IPS-18c (cell line): ENCODE measurements around the gene SLC26A11.
A peak's percentile ranks its signal among the peaks of the same experiment; 100 is the strongest.

Experiments
- H3K4me3 ChIP-seq: 2 replicates; pipeline ENCODE4 v1.7.0; 2013; ENCODE audit warnings: low read depth, mild to moderate bottlenecking, low read length, moderate library complexity; ENCODE audit not compliant: insufficient read depth
- H3K9me3 ChIP-seq: one replicate; pipeline ENCODE4 v1.6.1; 2013; ENCODE audit warnings: mild to moderate bottlenecking, low read length, moderate library complexity; ENCODE audit not compliant: control insufficient read depth, insufficient read depth

The SLC26A11 gene

DNA sequence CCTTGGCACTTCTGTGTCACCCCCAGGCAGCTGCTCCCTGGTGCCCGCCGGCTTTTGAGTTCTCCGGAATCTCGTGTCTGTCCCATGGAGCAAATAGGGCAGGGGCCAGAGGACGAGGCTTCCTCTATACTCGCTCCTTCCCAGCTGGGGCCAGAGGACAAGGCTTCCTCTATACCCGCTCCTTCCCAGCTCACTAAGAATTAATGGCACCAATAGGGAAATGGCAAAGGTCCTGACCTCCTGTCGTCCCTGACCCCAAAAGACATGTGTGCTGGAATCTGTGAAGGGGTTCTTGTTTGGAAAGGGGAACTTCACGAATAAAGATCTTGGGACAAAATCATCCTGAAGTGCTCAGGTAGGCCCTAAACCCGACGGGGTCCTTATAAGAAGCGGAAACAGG, 7.7 kb upstream of the SLC26A11 start:
- no peak overlapping the region for H3K4me3 ChIP-seq

DNA sequence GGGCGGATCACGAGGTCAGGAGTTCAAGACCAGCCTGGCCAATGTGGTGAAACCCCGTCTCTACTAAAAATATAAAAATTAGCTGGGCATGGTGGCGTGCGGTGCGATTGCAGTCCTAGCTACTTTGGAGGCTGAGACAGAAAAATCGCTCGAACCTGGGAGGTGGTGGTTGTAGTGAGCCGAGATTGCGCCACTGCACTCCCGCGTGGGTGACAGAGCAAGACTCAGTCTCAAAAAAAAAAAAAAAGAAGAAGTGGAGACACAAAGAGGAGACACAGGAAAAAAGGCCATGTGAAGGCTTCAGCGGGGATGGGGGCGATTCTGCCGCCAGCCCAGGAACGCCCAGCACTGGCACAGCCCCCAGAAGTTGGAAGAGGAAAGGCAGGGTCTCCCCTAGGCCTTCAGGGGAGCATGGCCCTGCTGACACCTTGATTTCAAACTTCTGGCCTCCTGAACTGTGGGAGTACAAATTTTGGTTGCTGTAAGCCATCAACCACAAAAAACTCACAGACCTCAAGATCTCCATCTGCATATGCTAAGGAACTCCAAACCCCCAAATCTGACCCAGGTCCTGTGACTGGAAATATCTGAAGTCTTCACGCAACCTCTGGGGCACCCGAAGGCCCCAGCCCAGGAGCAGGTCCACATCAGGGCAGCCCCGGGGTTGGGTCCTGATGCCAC, 7.1 kb upstream of the SLC26A11 start:
- no peaks in the 10 kb centered on the region for H3K9me3 ChIP-seq
- no peak overlapping the region for H3K4me3 ChIP-seq

More for the DNA sequence above, 7.7 kb upstream of the SLC26A11 start:
- H3K9me3 ChIP-seq: no peaks in the 10 kb centered on the region

- H3K4me3 ChIP-seq: no peak overlapping the region
- H3K9me3 ChIP-seq: no peaks in the 10 kb centered on the region
These were observed 6.6 kb upstream of the SLC26A11 start for GRCh38 chr17:80213643-80213975.

DNA sequence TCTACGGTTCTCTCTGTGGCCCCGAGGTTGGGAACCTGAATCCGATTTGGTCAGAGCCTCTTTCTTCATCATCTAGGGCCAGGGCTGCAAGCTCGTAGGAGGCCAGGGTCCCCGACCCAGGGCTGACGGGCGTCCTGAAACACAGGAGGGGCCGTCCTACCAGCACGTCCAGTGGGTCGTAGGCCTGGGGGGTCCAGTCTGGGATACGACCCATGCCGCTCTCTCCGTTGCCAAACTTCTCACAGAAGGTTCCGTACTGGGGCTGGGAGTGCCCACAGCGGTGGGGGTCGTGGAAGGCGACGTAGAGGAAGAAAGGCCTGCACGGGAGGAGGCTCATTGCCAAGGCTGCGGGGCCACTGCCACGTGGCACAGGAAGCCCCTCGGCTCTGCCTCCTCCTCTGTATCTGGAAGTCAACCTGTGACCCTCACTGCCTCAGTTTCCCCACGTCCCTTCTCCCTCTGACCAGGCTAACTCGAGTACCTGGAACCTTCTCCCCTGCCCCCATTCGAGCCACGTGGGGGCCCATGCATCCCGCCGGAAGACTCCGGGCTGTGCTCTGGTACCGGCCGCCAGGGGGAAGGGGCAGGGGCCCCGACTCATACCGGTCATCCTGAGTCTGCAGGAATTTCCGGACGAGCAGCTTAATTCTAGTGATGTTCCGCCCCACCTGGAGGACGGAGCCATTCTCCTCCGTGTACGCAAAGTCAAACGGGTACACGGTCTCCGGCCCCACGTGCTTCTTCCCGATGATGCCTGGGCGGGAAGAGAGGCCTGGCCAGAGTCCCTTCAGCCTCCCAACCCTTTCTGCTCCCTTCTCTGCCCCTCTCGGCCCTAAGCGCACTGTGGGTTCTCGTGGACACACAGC, 6.0 kb upstream of the SLC26A11 start:
- no peak overlapping the region for H3K4me3 ChIP-seq
- no peaks in the 10 kb centered on the region for H3K9me3 ChIP-seq

- H3K4me3 ChIP-seq: no peak overlapping the region
- no peaks in the 10 kb centered on the region for H3K9me3 ChIP-seq
These were observed 5.4 kb upstream of the SLC26A11 start for GRCh38 chr17:80214878-80215210.

DNA sequence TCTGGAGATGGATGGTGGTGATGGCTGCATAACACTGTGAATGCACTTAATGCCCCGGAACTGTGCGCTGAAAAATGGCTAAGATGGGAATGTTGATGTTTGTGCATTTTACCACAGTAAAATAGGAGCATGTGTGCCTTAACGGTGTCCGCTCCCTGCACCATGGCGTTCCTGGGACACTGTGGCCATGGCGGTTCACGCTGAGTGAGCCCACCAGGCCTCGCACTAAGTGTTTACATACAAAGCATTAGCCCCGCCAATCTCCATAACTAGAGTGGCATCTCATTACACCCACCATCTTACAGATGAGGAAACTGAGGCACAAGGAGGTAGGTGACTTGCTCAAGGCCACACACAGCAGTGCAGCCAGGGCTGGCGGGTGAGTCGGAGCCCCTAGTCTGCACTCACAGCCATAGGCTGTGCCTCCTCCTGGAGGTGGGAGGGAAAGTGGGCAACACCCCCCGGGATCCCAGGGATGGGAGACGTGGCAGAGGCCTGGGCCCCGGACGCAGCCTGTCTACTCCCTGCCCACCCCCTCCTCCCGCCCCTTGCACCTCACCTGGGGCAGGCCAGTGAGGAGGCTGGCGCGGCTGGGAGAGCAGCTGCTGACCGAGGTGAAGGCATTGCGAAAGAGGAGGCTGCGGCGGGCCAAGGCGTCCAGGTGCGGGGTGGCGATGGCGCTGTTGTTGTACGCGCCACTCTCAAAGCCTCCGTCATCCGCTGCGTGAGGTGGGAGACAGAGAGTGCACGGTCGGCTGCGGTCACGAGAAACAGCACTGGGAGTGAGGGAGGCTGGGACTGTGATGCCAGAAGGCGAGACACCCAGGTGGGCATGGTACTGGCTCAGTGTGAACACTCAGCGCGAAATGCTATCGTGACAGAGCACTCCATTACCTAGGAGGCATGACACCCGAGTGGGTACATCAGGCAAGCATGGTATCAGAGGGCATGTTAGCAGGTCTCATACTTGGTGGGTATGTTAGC, 3.5 kb upstream of the SLC26A11 start:
- H3K4me3 ChIP-seq: no peak overlapping the region
- H3K9me3 ChIP-seq: no peaks in the 10 kb centered on the region

- Histone ChIP-seq H3K9me3 (no peaks in the 10 kb centered on the region), H3K4me3 (no peak overlapping the region)
These were observed 2.4 kb upstream of the SLC26A11 start for GRCh38 chr17:80217703-80218362.

- Histone ChIP-seq H3K4me3 (no peak overlapping the region), H3K9me3 (no peaks in the 10 kb centered on the region)
These were observed 1.8 kb upstream of the SLC26A11 start for GRCh38 chr17:80218391-80218790.

DNA sequence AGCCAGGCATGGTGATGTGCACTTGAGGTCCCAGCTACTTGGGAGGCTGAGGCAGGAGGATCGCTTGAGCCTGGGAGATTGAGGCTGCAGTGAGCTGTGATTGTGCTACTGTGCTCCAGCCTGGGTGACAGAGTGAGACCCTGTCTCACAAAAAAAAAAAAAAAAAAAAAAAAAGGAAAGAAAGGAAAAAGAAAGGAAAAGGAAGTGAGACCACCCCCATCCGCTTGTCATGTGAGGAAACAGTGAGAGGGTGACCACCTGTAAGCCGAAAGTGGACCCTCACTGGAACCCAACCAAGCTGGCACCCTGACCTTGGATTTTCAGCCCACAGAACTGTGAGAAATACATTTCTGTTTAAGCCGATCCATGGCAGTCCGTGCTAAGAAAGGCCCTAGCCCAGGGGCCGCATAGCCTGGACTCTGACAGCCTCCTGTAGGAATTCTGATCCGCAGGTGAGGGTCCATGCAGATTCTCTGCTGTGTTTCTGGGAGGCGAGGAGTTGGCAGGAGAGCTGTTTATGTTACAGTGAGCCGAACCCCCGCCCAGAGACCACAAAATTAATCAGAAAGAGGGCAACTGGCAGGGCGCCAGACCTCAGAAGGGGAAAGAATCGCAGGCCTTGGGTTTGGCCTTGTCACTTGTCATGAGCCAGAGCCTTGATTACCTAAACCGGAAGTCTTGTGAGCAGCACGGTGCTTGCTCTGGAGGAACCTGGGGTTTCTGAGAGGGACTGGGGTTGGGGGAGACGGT, 1.0 kb upstream of the SLC26A11 start:
- H3K4me3 ChIP-seq: peak overlapping the region; percentile 83
- H3K9me3 ChIP-seq: no peaks in the 10 kb centered on the region

GRCh38 chr17:80219763-80220053, 519 bp upstream of the SLC26A11 start:
- Histone ChIP-seq H3K4me3 (peak overlapping the region; percentile 83), H3K9me3 (no peaks in the 10 kb centered on the region)

DNA sequence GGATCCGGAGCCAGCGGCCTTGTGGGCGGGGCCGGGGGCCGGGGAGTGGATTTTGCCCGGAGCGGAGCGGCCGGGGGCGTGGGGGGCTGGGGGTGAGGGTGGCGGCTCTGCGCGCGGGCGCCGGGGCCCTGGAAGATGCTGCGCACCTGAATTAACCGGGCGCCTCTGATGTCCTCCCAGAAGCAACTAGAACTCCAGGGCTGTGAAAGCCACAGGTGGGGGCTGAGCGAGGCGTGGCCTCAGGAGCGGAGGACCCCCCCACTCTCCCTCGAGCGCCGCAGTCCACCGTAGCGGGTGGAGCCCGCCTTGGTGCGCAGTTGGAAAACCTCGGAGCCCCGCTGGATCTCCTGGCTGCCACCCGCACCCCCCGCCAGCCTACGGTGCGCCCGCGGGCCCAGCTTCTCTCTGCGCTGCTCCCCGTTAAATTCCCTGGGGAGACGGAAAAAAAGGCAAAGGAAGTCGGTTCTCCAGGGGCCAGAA, 549 bp downstream of the SLC26A11 start:
- Histone ChIP-seq H3K9me3 (no peaks in the 10 kb centered on the region), H3K4me3 (peak overlapping the region; percentile 83)

DNA sequence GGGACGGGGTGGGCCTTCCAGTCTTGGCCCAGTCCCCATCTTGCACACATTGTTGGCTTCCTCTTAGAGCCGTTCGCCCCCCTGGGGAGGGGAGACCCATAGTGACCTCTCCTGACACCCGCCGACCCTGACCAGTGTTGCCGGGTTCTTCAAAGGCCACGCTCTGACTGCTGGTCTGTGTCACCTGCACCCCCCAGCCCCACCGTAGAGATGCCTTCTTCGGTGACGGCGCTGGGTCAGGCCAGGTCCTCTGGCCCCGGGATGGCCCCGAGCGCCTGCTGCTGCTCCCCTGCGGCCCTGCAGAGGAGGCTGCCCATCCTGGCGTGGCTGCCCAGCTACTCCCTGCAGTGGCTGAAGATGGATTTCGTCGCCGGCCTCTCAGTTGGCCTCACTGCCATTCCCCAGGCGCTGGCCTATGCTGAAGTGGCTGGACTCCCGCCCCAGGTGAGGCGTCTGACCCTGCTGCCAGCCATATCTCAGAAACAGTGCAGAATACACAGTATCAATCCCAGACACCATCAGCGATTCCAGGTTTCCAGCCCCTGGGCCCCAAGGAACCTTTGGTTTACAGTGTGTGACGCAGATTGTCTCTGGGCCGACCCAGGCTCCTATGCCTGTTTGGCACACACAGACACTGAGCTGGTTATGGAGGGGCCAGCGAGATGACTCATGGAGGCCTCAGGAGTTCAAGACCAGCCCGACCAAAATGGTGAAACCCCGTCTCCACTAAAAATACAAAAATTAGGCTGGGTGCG, 1.3 kb downstream of the SLC26A11 start:
- Histone ChIP-seq H3K4me3 (peak overlapping the region; percentile 83), H3K9me3 (no peaks in the 10 kb centered on the region)

GRCh38 chr17:80222376-80223141, 2.3 kb downstream of the SLC26A11 start:
- Histone ChIP-seq H3K9me3 (no peaks in the 10 kb centered on the region), H3K4me3 (no peak overlapping the region)

- Histone ChIP-seq H3K4me3 (no peak overlapping the region), H3K9me3 (no peaks in the 10 kb centered on the region)
These were observed 3.1 kb downstream of the SLC26A11 start for GRCh38 chr17:80223142-80223815.
